NCI-H2107 treated with DMSO at 0.1 percent for 48 hours (cell line): ENCODE data around the gene FBXO39.
"Not testable (repeated sequence)": the region's sequence is repeated elsewhere in the genome, so short reads cannot be mapped to it uniquely, and the experiment has no call there.

ENCODE experiments used
- DNase-seq: peaks from one replicate; lab custom pipeline; 2025; ENCODE audit not compliant: unreplicated experiment; lab: John Stamatoyannopoulos, UW

FBXO39 gene

GRCh38 chr17:6789146-6789545 lies 13.1 kb downstream of the FBXO39 start:
- DNase-seq: no peak

- no peak for DNase-seq
Measured at GRCh38 chr17:6793748-6794493, 17.9 kb downstream of the FBXO39 start.

- no peak for DNase-seq
Measured at GRCh38 chr17:6796017-6796886, 20.2 kb downstream of the FBXO39 start.

- DNase-seq: no peak
Measured at GRCh38 chr17:6796887-6797490, 21.0 kb downstream of the FBXO39 start.

GRCh38 chr17:6797718-6798351 lies 21.8 kb downstream of the FBXO39 start:
- DNase-seq: no peak

GRCh38 chr17:6799738-6800137 lies 23.7 kb downstream of the FBXO39 start:
- DNase-seq: no peak

- no peak for DNase-seq
Measured at GRCh38 chr17:6800422-6801027, 24.5 kb downstream of the FBXO39 start.

- DNase-seq: no peak
Measured at GRCh38 chr17:6811510-6811909, 35.5 kb downstream of the FBXO39 start.

- DNase-seq: no peak
Measured at GRCh38 chr17:6812295-6812694, 36.3 kb downstream of the FBXO39 start.

GRCh38 chr17:6815775-6816174 lies 39.8 kb downstream of the FBXO39 start:
- no peak for DNase-seq

GRCh38 chr17:6816368-6816767 lies 40.4 kb downstream of the FBXO39 start:
- not testable (repeated sequence) for DNase-seq

GRCh38 chr17:6818938-6819337 lies 42.9 kb downstream of the FBXO39 start:
- no peak for DNase-seq

- DNase-seq: no peak
Measured at GRCh38 chr17:6823011-6823442, 47.0 kb downstream of the FBXO39 start.

GRCh38 chr17:6830383-6830986 lies 54.5 kb downstream of the FBXO39 start:
- DNase-seq: no peak

GRCh38 chr17:6831661-6832263 lies 55.7 kb downstream of the FBXO39 start, which contains the start of gene TEKT1:
TSS of gene TEKT1 (minus strand) at chr17:6831729. CDS start at chr17:6830376, 1,353 bp downstream.
- no peak for DNase-seq
